Endothelial cell of umbilical vein (primary cell): ENCODE measurements around the gene SLC39A9. TPM values are rescaled to one million over a fixed set of nuclear protein-coding genes. Genes with fewer than 3 reads are reported as not detected.

Experiments used
- BruUV-seq: library from RNA; stranded (reverse); fragments of 400-500 nt; replicated peaks from 2 replicates; lab custom pipeline; 2021; lab: Mats Ljungman, UMichigan
- CTCF ChIA-PET: fragments of 300-600, 350-600 bp; sonication (Branson Sonifier 250); formaldehyde crosslinking; loops from one replicate; lab custom pipeline; 2021; ENCODE audit warnings: antibody characterized with exemption, inconsistent platforms; lab: Charles Lee
- POLR2A ChIA-PET: fragments of 300-600, 350-600 bp; sonication (Branson Sonifier 250); formaldehyde crosslinking; loops from one replicate; lab custom pipeline; 2021; ENCODE audit warnings: antibody characterized with exemption, inconsistent platforms; lab: Charles Lee
- DNase-seq: peaks from one replicate; pipeline ENCODE4 v3.0.0-alpha.2; 2011; ENCODE audit warnings: low read depth, low spot score
- FAIRE-seq: peaks from 2 replicates; lab custom pipeline; 2011; peaks lifted over from hg19 to GRCh38; lab: Jason Lieb, UNC
- H2AFZ ChIP-seq: 2 replicates; pipeline ENCODE4 v1.6.0; 2012; ENCODE audit warnings: low read depth, low read length, control low read depth, inconsistent platforms
- H3K27ac ChIP-seq: 2 replicates; pipeline ENCODE4 v1.5.1; 2011; ENCODE audit warnings: low read depth, mild to moderate bottlenecking, control low read depth, low read length, moderate library complexity; ENCODE audit not compliant: insufficient read depth
- H3K27me3 ChIP-seq, 2 experiments: 2 replicates each; pipeline versions ENCODE4 v1.6.0 to v1.6.1; 2011; ENCODE audit warnings: low read length in 2 of 2, mixed read lengths in 1 of 2; ENCODE audit not compliant: control insufficient read depth in 2 of 2, insufficient read depth in 2 of 2
- H3K36me3 ChIP-seq, 2 experiments: 2 replicates in 1 of 2; 3 replicates in 1 of 2; pipeline ENCODE4 v1.5.1; 2011; ENCODE audit warnings: low read length in 2 of 2, mild to moderate bottlenecking in 1 of 2, moderate library complexity in 1 of 2; ENCODE audit not compliant: control insufficient read depth in 2 of 2, insufficient read depth in 2 of 2; ENCODE audit errors: extremely low read depth in 1 of 2
- H3K4me1 ChIP-seq: 3 replicates; pipeline ENCODE4 v1.5.1; 2011; ENCODE audit warnings: mild to moderate bottlenecking, low read length; ENCODE audit not compliant: control insufficient read depth, insufficient read depth; ENCODE audit errors: extremely low read depth
- H3K4me2 ChIP-seq: 2 replicates; pipeline ENCODE4 v1.6.1; 2011; ENCODE audit warnings: low read length, control low read depth, mixed read lengths; ENCODE audit not compliant: insufficient read depth
- H3K4me3 ChIP-seq, 3 experiments: fragments of 200-600 bp in 1 of 3; sonication (generic), shearing (Covaris generic) in 1 of 3; replicated peaks in 1 of 3; 2 replicates each; pipeline ENCODE4 v1.5.1; 2011 to 2016; ENCODE audit warnings: control low read depth in 3 of 3, low read length in 3 of 3, mild to moderate bottlenecking in 2 of 3, inconsistent platforms in 1 of 3, low read depth in 1 of 3, moderate library complexity in 1 of 3; ENCODE audit not compliant: insufficient read depth in 1 of 3
- H3K79me2 ChIP-seq: 2 replicates; pipeline ENCODE4 v1.6.0; 2012; ENCODE audit warnings: low read length, inconsistent platforms; ENCODE audit not compliant: control insufficient read depth, insufficient read depth
- H3K9ac ChIP-seq: replicated peaks from 2 replicates; pipeline ENCODE3; 2011; ENCODE audit warnings: low read length, control low read depth; ENCODE audit not compliant: insufficient read depth; ENCODE audit errors: extremely low read depth
- H3K9me1 ChIP-seq: replicated peaks from 3 replicates; pipeline ENCODE4 v1.6.0; 2011; ENCODE audit warnings: mild to moderate bottlenecking, low read length; ENCODE audit not compliant: control insufficient read depth, insufficient read depth; ENCODE audit errors: extremely low read depth
- H3K9me3 ChIP-seq: replicated peaks from 2 replicates; pipeline ENCODE4 v1.5.1; 2012; ENCODE audit warnings: low read length, inconsistent platforms; ENCODE audit not compliant: control insufficient read depth, insufficient read depth
- H4K20me1 ChIP-seq: replicated peaks from 2 replicates; pipeline ENCODE3; 2011; ENCODE audit warnings: mild to moderate bottlenecking, low read length; ENCODE audit not compliant: control insufficient read depth, insufficient read depth; ENCODE audit errors: extremely low read depth
- EZH2 ChIP-seq: IDR thresholded peaks from 2 replicates; pipeline ENCODE4 v1.6.1; 2012; ENCODE audit warnings: borderline replicate concordance, low read depth, mild to moderate bottlenecking, moderate library complexity, low read length, inconsistent platforms; ENCODE audit not compliant: severe bottlenecking
- FOS ChIP-seq: IDR thresholded peaks from 2 replicates; pipeline ENCODE4 v1.6.1; 2011; ENCODE audit warnings: mild to moderate bottlenecking, low read length, moderate library complexity, borderline replicate concordance; ENCODE audit not compliant: insufficient read depth
- GATA2 ChIP-seq: IDR thresholded peaks from 2 replicates; pipeline ENCODE4 v1.7.0; 2011; ENCODE audit warnings: low read depth, mild to moderate bottlenecking, moderate library complexity, mixed read lengths, low read length; ENCODE audit not compliant: insufficient read length, insufficient read depth
- JUN ChIP-seq: IDR thresholded peaks from 2 replicates; pipeline ENCODE4 v1.6.1; 2011; ENCODE audit warnings: borderline replicate concordance, low read depth; ENCODE audit not compliant: insufficient read length, insufficient read depth
- MAX ChIP-seq: IDR thresholded peaks from 2 replicates; pipeline ENCODE4 v1.6.1; 2011; ENCODE audit not compliant: insufficient read depth, insufficient read length
- MYC ChIP-seq: IDR thresholded peaks from one replicate; pipeline ENCODE4 v1.6.1; 2011; ENCODE audit warnings: mild to moderate bottlenecking, low read depth, low read length
- POLR2A ChIP-seq: IDR thresholded peaks from 2 replicates; pipeline ENCODE4 v1.6.1; 2012; ENCODE audit warnings: low read depth, mild to moderate bottlenecking, control low read depth, low read length
- POLR2AphosphoS5 ChIP-seq: IDR thresholded peaks from 2 replicates; pipeline ENCODE4 v1.6.1; 2012; ENCODE audit warnings: low read depth, mild to moderate bottlenecking, control low read depth, low read length, moderate library complexity; ENCODE audit not compliant: insufficient read depth
- dilution Hi-C: fragments of 300-500 bp; cut with MboI; formaldehyde crosslinking; loops from one replicate; pipeline ENCODE4 v1.15.0; 2019; ENCODE audit warnings: low sequenced_read_pairs; ENCODE audit not compliant: extremely low pct_ligation_motif_present
- intact Hi-C: fragments of 100-400 bp; cut with micrococcal nuclease; formaldehyde crosslinking; loops from one replicate; pipeline ENCODE4 v1.10.0; 2022
- polyA plus RNA-seq, 4 experiments: library from polyadenylated mRNA; depleted of rRNA in 3 of 4; stranded (reverse) in 3 of 4; unstranded in 1 of 4; fragments of >200 nt; gene quantifications; 2 replicates each; pipeline versions ENCODE4 v1.2.1 to v1.2.3, GENCODE V29; 2011 to 2012; ENCODE audit warnings: missing spikeins in 1 of 4
- total RNA-seq: library from RNA; stranded (reverse); gene quantifications from 2 replicates; pipeline ENCODE4 v1.2.3, GENCODE V29; 2021

SLC39A9 gene
- total and polyA plus RNA-seq, 2 donors (not counting 3 experiments of a cell fraction or from before 2014, with no cell fraction given) = 39.8 to 55.2 TPM

DNA sequence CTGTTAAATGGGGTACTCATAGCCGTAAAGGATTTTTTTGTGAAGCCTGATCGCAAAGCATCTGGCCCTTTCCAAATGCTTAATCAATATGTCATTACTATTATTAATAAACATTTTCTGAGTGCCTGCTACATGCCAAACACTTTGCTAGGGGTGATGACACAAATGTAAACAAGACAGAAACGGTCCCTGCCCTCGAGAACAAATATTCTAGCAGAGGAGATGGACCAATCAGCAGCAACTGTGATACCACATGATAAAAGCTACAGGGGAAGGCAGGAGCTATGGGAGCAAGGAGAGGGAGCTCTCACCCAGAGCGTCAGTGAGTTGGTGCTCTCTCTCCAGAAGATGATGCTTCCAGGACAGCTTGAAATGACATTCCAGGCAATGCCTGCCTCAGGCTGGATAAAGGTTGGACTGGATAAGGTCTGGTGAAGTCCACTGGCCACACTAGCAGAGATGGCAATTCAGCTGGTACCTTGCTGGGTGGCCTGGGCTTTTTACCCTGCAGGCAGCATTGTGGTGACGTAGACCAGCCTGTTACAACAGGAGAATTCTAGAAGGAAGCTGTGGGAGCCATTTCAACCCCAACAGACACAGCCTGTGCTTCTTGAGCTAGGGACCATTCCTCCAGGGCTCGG lies 41.5 kb upstream of the SLC39A9 start:
- Histone ChIP-seq H3K79me2 (no peaks in the 10 kb centered on the region), H3K27me3 (peaks cover 0 to 5% of the 10 kb centered on the region in 2 experiments), H3K9me3 (no peaks in the 10 kb centered on the region), H3K4me2 (no peak overlapping the region), H3K9ac (no peak overlapping the region), H3K9me1 (no peaks in the 10 kb centered on the region), H4K20me1 (no peaks in the 10 kb centered on the region), H3K36me3 (no peaks in the 10 kb centered on the region), H3K4me1 (no peaks in the 10 kb centered on the region), H3K4me3 (no peak overlapping the region), H3K27ac (no peak overlapping the region), H2AFZ (no peak overlapping the region)
- dilution Hi-C loops = no loop called here
- ChIA-PET CTCF (interaction anchor here (1.2 to 4.2 kb wide), 3 partner anchors 9 to 114 kb away, joined by 3 to 18 read pairs (median 6); no protein-coding TSS in a partner anchor), POLR2A (interaction anchor here (0.6 kb wide), 1 partner anchor 447 kb away, joined by 7 read pairs; no protein-coding TSS in a partner anchor)
- DNase-seq (no peak), FAIRE-seq (no peak)
- intact Hi-C loops = no loop called here
- TF ChIP-seq JUN (no peak), FOS (no peak), EZH2 (no peak), POLR2AphosphoS5 (no peak), POLR2A (no peak), MAX (no peak), GATA2 (no peak), MYC (no peak)
- BruUV-seq = no TSS peak
